HG02943 (cell line): Measurements from ENCODE around the gene COPB2.

Experiments
- ATAC-seq: cut with Tn5 transposase; IDR thresholded peaks from one replicate; pipeline ENCODE4 v1.9.1; 2021; ENCODE audit warnings: mild to moderate bottlenecking, low read depth, moderate library complexity; ENCODE audit not compliant: unreplicated experiment

Gene COPB2

DNA sequence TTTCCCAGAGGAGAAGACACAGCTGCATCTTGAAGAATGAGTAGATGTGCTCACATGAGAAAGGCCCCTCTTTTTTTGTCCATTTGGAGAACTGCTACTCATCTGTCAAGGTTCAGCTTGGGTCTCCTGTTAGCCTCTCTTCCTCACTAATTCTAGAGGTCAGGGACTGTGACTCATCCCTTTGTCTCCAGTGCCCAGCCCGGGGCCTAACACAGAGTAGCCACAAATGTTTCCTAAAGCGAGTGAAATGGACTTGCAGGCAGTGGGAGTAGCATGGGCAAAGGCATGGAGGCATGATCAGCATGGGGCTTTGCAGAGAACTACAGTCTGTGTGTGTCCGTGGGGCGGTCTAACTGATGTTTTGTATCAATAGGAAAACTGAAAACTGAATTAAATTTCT, 79.6 kb downstream of the COPB2 start:
- ATAC-seq, result no peak

DNA sequence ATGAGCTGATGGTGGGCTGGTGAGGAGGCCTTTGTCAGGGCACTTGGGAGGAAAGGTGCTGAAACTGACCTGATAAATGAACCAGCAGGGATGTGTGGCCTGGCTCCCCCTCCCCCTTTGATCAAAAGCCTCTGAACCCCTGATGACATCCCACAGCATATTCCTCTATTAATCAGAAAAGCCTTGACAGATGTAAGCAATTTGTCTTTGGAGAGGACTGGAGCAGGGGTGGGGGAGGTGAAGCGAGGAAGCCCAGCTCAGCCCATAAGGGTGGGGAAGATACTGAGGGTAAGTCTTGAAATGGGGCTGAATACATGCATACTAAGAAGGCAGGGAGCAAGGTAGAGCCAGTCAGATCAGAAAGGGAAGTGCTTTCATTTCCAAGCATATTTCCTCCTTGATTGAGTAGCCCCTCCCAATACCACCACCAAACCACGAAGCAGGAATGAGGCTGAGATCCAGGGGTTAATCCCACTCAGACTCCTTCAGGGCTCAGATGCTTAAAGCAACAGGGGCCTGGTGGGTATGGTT, 80.3 kb downstream of the COPB2 start:
- no peak for ATAC-seq

DNA sequence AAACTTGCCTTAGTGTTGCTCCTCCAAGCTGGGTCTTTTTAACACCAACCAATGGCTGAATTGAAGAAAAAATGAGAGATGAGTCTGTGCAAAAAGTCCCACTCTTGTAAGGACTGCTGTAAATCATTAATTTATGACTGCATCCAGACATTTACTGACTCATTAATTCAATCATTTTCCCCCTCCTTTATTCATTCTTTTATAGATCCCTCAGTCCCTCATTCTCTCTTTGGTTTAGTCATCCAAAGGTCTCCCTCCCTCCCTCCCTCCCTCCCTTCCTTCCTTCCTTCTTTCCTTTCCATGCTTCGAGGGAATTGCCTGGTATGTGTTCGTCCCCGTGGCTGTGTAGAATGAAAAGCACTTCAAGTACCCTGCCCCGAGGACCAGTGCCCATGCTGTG, 80.9 kb downstream of the COPB2 start:
- ATAC-seq, result no peak

DNA sequence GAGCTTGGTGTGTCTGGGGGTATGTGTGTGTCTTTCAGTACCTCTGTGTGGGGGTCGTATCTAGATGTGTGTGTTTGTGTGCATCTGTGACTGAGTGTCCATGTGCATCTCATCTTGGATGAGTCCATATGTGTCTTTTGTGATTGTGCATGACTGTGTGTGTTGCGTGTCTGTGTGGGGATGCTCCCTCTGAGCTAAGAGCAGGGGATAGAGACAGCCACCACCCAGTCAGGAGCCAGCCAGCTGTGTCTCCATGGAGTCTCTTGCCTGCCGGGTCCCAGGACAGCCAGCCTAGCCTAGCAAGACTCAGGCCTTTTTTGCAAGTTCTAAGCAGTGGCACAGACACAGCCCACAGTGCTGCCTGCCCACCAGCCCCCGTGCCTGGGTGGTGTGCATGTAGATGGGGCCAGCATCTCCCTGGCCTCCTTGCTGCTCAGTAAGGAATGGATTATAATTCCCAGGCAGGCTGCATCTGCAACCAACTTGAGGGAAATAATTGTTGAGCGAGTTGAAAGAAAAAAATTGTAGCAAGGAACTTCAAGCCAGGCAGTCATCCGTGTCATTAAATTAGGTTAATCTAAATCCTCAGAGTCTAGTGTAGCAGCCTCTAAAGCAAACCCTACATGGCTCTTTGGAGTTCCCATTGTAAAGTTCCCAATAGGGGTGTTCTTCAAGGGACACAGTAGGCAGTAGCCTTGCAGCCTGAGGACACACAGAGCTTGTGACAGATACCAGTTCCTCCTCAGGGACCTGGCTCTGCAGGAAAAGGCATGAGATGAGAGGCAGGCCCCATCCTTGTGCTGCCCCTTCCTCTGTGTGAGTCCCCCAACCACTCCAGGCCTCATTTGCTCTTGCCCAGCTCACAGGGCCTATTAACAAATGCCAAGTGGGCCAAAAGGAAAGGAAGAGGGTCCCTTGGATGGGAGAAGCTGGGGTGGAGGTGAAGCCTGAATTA, 81.6 kb downstream of the COPB2 start:
- ATAC-seq, result no peak
